GM21447 (cell line): Measurements from ENCODE around the gene MED10.

Experiments used
- ATAC-seq: cut with Tn5 transposase; IDR thresholded peaks from one replicate; pipeline ENCODE4 v1.9.1; 2021; ENCODE audit not compliant: unreplicated experiment

Gene MED10

GRCh38 chr5:6353602-6354302, 24.6 kb downstream of the MED10 start:
- ATAC-seq = no peak

GRCh38 chr5:6350277-6351090, 27.9 kb downstream of the MED10 start:
- ATAC-seq = no peak

- no peak for ATAC-seq
Measured at GRCh38 chr5:6349387-6349786, 29.0 kb downstream of the MED10 start.

DNA sequence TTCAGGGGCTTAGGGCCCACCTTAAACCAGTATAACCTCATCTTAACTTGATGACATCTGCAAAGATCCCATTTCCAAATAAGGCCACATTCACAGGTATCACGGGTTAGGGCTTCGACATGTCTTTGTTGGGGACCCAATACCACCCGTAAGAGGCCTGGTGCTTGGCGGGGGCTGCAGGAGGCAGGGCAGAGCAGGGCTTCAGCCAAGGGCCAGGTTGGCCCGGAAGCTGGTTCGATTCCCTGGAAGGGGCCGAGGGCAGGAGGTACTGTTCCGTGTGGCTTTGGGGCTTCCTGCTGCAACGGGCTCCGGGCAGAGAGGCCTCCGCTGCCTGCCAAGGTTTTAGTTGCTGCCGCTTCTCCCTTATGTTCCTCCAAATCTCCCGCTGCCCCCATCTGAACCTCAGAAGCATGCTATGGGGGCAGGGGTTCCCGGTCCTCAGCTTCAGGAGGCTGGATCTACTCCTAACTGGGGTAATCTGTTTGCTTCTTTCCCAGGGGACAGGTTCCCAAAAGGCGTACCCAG, 29.8 kb downstream of the MED10 start:
- ATAC-seq = no peak

- ATAC-seq = no peak
Measured at GRCh38 chr5:6347673-6348072, 30.7 kb downstream of the MED10 start.

- ATAC-seq = no peak
Measured at GRCh38 chr5:6347165-6347564, 31.2 kb downstream of the MED10 start.

- no peak for ATAC-seq
Measured at GRCh38 chr5:6344593-6344989, 33.8 kb downstream of the MED10 start.

DNA sequence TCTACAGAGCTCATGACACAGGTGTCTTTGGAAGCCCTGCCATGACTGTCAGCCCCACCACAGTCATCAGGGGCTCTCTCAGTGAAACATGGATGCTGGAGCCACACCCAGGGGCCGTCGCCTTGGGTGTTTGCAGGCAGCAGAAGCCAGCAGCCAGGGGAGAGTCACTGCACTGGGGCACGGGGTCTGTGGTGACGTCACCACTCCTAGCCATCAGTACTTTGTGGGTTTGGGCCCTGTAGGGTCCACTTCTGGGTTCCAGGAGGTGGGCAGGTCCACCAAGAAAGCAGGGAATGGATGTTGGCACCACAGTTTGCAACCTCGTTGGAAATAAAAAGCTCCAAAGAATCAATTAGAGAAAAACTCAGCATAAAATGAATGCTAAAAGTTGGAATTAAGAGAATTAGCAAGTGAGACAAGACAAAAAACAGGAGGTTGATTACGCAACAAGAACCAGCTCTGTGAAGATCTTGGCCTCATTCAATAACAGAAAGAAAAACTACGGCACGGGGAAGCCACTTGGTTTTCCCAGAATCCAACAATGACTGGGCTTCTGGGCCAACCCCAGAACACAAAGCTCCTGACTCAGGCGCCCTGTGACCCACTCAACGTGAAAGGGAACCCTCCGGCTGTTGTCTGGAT, 34.3 kb downstream of the MED10 start:
- no peak for ATAC-seq

- no peak for ATAC-seq
Measured at GRCh38 chr5:6342689-6343315, 35.5 kb downstream of the MED10 start.

GRCh38 chr5:6340100-6340499, 38.2 kb downstream of the MED10 start:
- no peak for ATAC-seq

GRCh38 chr5:6338871-6339270, 39.5 kb downstream of the MED10 start:
- no peak for ATAC-seq

GRCh38 chr5:6338135-6338534, 40.2 kb downstream of the MED10 start:
- no peak for ATAC-seq

- no peak for ATAC-seq
Measured at GRCh38 chr5:6333182-6333905, 45.0 kb downstream of the MED10 start.

GRCh38 chr5:6328173-6328572, 50.2 kb downstream of the MED10 start:
- no peak for ATAC-seq

GRCh38 chr5:6326776-6327175, 51.6 kb downstream of the MED10 start:
- ATAC-seq = no peak

- no peak for ATAC-seq
Measured at GRCh38 chr5:6322163-6322713, 56.1 kb downstream of the MED10 start.
